ENCODE data around the gene ARHGAP24. TPM values are rescaled to one million over a fixed set of nuclear protein-coding genes. Genes with fewer than 3 reads are reported as not detected.

Gene ARHGAP24
- total and polyA plus RNA-seq, 9 donors: 6.6 to 16.7 (median 10.0) TPM

- H3K4me3 ChIP-seq: no peak overlapping the region
- H3K27ac ChIP-seq: no peak overlapping the region
- no peaks in the 10 kb centered on the region for H3K36me3 ChIP-seq
- TF ChIP-seq POLR2A (IDR thresholded peaks at IDR 0.05): no peak
- no peak for TF ChIP-seq CTCF (IDR thresholded peaks at IDR 0.05)
- TF ChIP-seq EP300 (IDR thresholded peaks at IDR 0.05): no peak
- no peaks in the 10 kb centered on the region for H3K9me3 ChIP-seq
- intact Hi-C loops (cut with DNase I): no loop called here
- H3K4me1 ChIP-seq (ENCODE audit: insufficient read depth): peaks cover 1% of the 10 kb centered on the region
- no peak for DNase-seq
- H3K27me3 ChIP-seq: no peaks in the 10 kb centered on the region
- 75 to 78% (median 78%) methylated on average over 4 of the region's 4 CpGs for WGBS, 3 donors
Measured at GRCh38 chr4:85600501-85600900, 125.6 kb downstream of the ARHGAP24 start.

GRCh38 chr4:85603437-85604336 is 128.7 kb downstream of the ARHGAP24 start:
- Histone ChIP-seq H3K9me3 (no peaks in the 10 kb centered on the region), H3K36me3 (no peaks in the 10 kb centered on the region), H3K4me3 (no peak overlapping the region), H3K27me3 (no peaks in the 10 kb centered on the region), H3K4me1 (ENCODE audit: insufficient read depth) (no peaks in the 10 kb centered on the region), H3K27ac (no peak overlapping the region)
- WGBS, 3 donors: 72 to 83% (median 78%) methylated on average over 3 of the region's 3 CpGs
- TF ChIP-seq POLR2A (IDR thresholded peaks at IDR 0.05) (no peak), CTCF (IDR thresholded peaks at IDR 0.05) (no peak), EP300 (IDR thresholded peaks at IDR 0.05) (no peak)
- intact Hi-C loops (cut with DNase I): no loop called here
- no peak for DNase-seq

- Histone ChIP-seq H3K4me1 (ENCODE audit: insufficient read depth) (no peaks in the 10 kb centered on the region), H3K4me3 (no peak overlapping the region)
Measured at GRCh38 chr4:85606505-85606904, 131.6 kb downstream of the ARHGAP24 start.

GRCh38 chr4:85607624-85608023 is 132.7 kb downstream of the ARHGAP24 start:
- TF ChIP-seq EP300 (IDR thresholded peaks at IDR 0.05) (no peak), CTCF (IDR thresholded peaks at IDR 0.05) (no peak), POLR2A (IDR thresholded peaks at IDR 0.05) (no peak)
- no peak overlapping the region for H3K4me3 ChIP-seq
- WGBS, 3 donors: 74 to 81% (median 75%) methylated on average over 5 of the region's 5 CpGs

More at GRCh38 chr4:85606505-85606904, 131.6 kb downstream of the ARHGAP24 start:
- no peak for DNase-seq
- intact Hi-C loops (cut with DNase I): no loop called here
- no peak overlapping the region for H3K27ac ChIP-seq
- TF ChIP-seq CTCF (IDR thresholded peaks at IDR 0.05): no peak
- TF ChIP-seq EP300 (IDR thresholded peaks at IDR 0.05): no peak
- TF ChIP-seq POLR2A (IDR thresholded peaks at IDR 0.05): no peak
- 93 to 96% (median 93%) methylated on average over 1 of the region's 1 CpG for WGBS, 3 donors
- no peaks in the 10 kb centered on the region for H3K27me3 ChIP-seq
- no peaks in the 10 kb centered on the region for H3K36me3 ChIP-seq
- no peaks in the 10 kb centered on the region for H3K9me3 ChIP-seq

More at GRCh38 chr4:85607624-85608023, 132.7 kb downstream of the ARHGAP24 start:
- Histone ChIP-seq H3K27ac (no peak overlapping the region), H3K36me3 (no peaks in the 10 kb centered on the region), H3K27me3 (no peaks in the 10 kb centered on the region), H3K9me3 (no peaks in the 10 kb centered on the region), H3K4me1 (ENCODE audit: insufficient read depth) (no peaks in the 10 kb centered on the region)
- no peak for DNase-seq
- intact Hi-C loops (cut with DNase I): no loop called here

All from ovary (tissue), 9 donors.